Body of pancreas (tissue), 4 donors: ENCODE measurements around the gene TSFM.

Experiments used
- CTCF ChIP-seq, 7 experiments: fragments of 450-650 bp in 4 of 7; fragments of 200-600 bp in 3 of 7; sonication (generic) in 3 of 7; IDR thresholded peaks; one replicate each; pipeline ENCODE4 v1.5.1; 2016 to 2019; ENCODE audit warnings: antibody characterized with exemption in 7 of 7
- POLR2A ChIP-seq, 3 donors: fragments of 450-650 bp; IDR thresholded peaks; one replicate each; pipeline ENCODE4 v1.6.1; 2016; ENCODE audit warnings: antibody characterized with exemption in 3 of 3, mild to moderate bottlenecking in 2 of 3

DNA sequence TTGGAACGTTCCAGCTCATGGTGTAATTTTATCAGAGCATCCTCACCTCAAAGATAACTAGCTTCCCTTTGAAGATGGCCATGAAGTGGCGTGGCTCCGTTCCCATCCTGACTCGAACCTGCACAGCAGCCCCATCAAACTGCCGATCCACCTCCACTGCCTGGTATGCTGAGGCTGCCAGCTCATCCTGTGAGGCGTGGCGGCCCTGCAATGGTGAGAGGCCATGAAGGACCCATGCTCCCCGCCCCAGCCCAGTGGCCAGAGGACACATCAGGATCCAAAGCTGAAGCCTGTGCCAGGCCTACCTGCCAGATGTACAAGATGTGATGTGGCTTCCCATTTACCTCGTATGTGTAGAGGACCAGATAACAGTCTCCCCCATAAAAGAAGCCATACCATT, 24.7 kb downstream of the TSFM start:
- no peak for TF ChIP-seq CTCF (IDR thresholded peaks at IDR 0.05)
- no peak for TF ChIP-seq POLR2A (IDR thresholded peaks at IDR 0.05)
